ENCODE measurements around the gene KIF17.
"Not testable (repeated sequence)": the region's sequence is repeated elsewhere in the genome, so short reads cannot be mapped to it uniquely, and the experiment has no call there.

The KIF17 gene

GRCh38 chr1:20726932-20727745 lies 9.3 kb upstream of the KIF17 start:
- DNase-seq = no peak

GRCh38 chr1:20726118-20726911 lies 8.5 kb upstream of the KIF17 start:
- DNase-seq = no peak

GRCh38 chr1:20725189-20726117 lies 7.6 kb upstream of the KIF17 start:
- DNase-seq = no peak

- no peak for DNase-seq
Observed at GRCh38 chr1:20724364-20725188, 6.8 kb upstream of the KIF17 start.

GRCh38 chr1:20723537-20724363 lies 5.9 kb upstream of the KIF17 start:
- DNase-seq = no peak

- no peak for DNase-seq
Observed at GRCh38 chr1:20723159-20723536, 5.3 kb upstream of the KIF17 start.

GRCh38 chr1:20721117-20722061 lies 3.6 kb upstream of the KIF17 start:
- DNase-seq = no peak

GRCh38 chr1:20720631-20721091 lies 2.9 kb upstream of the KIF17 start:
- DNase-seq = no peak

- DNase-seq = no peak
Observed at GRCh38 chr1:20719871-20720620, 2.2 kb upstream of the KIF17 start.

GRCh38 chr1:20719261-20719660 lies 1.5 kb upstream of the KIF17 start:
- DNase-seq = no peak

GRCh38 chr1:20718343-20718882 lies 606 bp upstream of the KIF17 start:
- DNase-seq = not testable (repeated sequence)

GRCh38 chr1:20716232-20716631 lies 1.6 kb downstream of the KIF17 start:
- no peak for DNase-seq

- no peak for DNase-seq
Observed at GRCh38 chr1:20715406-20715805, 2.4 kb downstream of the KIF17 start.

GRCh38 chr1:20713440-20713839 lies 4.4 kb downstream of the KIF17 start:
- DNase-seq = no peak

GRCh38 chr1:20712215-20712577 lies 5.6 kb downstream of the KIF17 start:
- no peak for DNase-seq

- no peak for DNase-seq
Observed at GRCh38 chr1:20711285-20712214, 6.3 kb downstream of the KIF17 start.

GRCh38 chr1:20710469-20711284 lies 7.1 kb downstream of the KIF17 start:
- DNase-seq = no peak
